GM19463 (cell line): ENCODE data around the gene CLSTN3.
"Not testable (repeated sequence)": the region's sequence is repeated elsewhere in the genome, so short reads cannot be mapped to it uniquely, and the experiment has no call there.

ENCODE experiments used
- ATAC-seq: cut with Tn5 transposase; IDR thresholded peaks from one replicate; pipeline ENCODE4 v1.9.1; 2021; ENCODE audit warnings: mild to moderate bottlenecking, moderate library complexity; ENCODE audit not compliant: unreplicated experiment

Gene CLSTN3

GRCh38 chr12:7186058-7186457 lies 55.9 kb downstream of the CLSTN3 start:
- not testable (repeated sequence) for ATAC-seq

DNA sequence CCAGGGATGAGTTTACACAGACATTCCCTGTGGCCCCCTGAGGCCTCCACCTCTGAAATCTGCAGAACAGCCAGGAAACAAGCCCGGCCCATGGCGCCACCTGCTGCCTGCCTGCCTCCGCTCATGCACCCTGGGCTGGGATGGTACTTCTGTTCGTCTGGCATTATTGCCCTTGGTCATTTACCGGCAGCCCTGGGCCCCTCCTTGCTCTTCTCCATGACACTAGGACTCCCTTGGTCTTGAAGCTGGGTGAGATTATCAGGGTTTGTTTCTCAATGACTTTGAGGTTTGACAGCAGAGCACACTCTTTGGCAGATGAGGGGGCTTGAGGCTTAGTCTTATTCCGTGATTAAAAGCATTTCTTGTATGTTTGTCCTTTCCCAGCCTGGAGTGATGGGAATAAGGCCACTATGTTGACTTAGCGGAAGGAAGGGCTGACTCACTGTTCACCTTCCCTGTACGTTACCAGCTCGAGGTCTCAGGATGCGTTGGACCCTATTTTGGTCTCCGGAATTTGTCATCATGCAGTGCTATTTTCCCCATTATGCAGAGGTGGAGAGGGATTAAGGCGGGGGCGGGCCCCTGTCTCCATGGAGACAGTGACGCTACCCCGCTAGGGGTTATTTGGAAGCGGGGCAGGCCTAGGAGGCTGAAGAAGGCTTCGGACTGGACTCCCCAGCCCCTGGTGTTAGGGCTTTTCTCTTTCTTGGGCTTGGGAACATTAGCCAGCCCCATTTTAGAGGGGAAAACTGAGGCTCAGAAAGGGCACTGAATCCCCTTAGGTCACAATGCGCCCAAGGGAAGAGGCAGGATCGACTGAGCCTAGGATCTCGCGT lies 58.6 kb downstream of the CLSTN3 start:
- ATAC-seq = peak; percentile 25

GRCh38 chr12:7189398-7190267 lies 59.5 kb downstream of the CLSTN3 start, which contains the start of gene PEX5:
Gene PEX5 (plus strand): TSS chr12:7189686. CDS start chr12:7190378, 692 bp downstream.
- ATAC-seq = peak; percentile 95

DNA sequence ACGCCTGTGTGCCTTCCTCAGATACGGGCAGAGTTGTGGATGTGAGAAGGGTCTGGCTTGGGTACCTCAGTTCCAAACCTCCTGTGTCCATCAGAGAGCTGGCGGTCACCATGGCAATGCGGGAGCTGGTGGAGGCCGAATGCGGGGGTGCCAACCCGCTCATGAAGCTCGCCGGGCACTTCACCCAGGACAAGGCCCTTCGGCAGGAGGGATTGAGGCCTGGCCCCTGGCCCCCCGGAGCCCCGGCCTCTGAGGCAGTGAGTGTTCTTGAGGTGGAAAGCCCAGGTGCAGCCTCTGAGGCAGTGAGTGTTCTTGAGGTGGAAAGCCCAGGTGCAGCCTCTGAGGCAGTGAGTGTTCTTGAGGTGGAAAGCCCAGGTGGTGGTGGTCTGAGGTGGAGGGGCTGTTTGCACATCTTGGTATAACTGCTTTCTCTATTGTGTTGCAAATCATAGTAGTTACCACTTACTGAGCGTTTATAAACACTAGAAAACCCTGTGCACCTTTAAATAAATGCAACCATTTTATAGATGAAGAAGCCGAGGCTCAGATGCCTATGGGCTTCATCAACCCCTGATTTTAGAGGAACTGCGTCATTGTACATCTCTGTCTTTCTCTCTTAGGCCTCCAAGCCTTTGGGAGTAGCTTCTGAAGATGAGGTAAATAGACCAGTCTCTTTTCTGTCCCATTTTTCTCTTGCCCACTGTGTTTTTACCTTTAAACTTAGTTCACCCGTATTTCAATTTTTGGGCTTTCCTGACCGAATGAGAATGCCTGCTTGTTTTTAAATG lies 60.3 kb downstream of the CLSTN3 start:
- no peak for ATAC-seq

DNA sequence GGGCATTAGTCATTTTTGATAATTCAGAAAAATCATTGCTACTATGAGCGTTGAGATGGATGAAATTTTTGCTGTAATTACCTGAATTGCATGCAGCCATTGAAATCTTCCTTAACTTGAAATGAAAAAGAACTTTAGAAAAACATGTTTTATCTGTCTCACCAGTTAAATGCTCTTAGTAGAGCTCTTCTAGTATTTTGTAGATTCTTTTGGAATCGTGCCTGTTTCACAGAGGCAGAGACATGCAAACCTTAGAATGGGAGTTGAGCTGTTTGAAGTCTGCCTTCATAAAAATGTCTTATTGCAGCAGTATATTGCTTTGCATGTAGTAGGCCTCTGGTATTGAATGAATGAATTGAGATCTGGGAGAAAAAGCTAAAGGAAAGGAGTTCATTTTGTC lies 63.5 kb downstream of the CLSTN3 start:
- no peak for ATAC-seq

- ATAC-seq = no peak
These were observed 67.7 kb downstream of the CLSTN3 start for GRCh38 chr12:7197841-7198240.

DNA sequence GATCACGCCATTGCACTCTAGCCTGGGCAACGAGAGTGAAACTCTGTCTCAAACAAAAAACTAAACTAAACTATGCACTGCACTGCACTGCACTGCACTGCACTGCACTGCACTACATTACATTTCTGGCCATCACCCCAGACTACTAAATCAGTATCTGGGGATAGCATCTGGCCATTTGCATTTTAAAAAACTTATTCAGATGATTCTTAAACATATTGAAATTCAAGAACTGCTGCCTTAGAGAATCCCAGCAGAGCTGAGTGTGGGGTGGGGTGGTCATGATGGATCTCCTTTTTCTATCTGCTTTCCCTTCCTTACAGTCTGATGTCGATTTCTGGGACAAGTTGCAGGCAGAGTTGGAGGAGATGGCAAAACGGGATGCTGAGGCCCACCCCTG lies 72.9 kb downstream of the CLSTN3 start:
- no peak for ATAC-seq

- ATAC-seq = no peak
These were observed 74.9 kb downstream of the CLSTN3 start for GRCh38 chr12:7205091-7205490.

- no peak for ATAC-seq
These were observed 76.5 kb downstream of the CLSTN3 start for GRCh38 chr12:7206691-7207090.

DNA sequence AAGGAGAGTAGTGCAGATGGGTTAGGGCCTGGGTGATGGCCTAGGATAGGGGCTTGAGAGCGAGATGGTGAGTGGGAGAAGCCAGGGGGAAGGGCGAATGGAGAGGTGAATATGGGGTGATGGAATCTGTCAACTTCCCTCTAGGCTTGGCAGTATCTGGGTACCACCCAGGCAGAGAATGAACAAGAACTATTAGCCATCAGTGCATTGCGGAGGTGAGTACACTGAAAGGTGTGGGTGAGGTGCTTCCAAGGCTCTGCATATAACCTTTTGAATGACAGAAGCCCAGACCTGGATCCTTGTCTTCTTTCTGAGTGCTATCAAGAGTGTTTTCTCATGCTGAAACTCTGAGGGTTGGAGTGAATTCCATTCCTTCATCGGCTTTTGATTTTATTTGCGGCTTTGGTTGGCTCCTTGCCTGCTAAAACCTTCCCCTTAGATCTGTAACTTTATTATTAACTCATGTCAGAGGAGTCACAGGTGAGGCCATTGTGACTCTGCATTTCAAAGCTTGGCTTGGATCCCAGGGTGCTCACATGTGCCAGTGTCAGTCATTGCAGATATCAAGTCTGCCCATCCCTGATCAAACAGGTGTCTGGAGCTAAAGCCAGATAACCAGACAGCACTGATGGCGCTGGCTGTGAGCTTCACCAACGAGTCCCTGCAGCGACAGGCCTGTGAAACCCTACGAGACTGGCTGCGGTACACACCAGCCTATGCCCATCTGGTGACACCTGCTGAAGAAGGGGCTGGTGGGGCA lies 77.9 kb downstream of the CLSTN3 start:
- ATAC-seq = no peak
